ENCODE results near the gene SUN2.

- TF ChIP-seq CHD1 (IDR thresholded peaks at IDR 0.05; ENCODE audit: low read depth, low read length): no peak
- TF ChIP-seq POLR2A (IDR thresholded peaks at IDR 0.05; ENCODE audit: control extremely low read depth in 1 of 2, low read depth in 2 of 2, low read length in 2 of 2): no peak
- TF ChIP-seq CTCF (IDR thresholded peaks at IDR 0.05; ENCODE audit: control extremely low read depth in 1 of 3, insufficient read depth in 1 of 3, low read depth in 1 of 3, low read length in 3 of 3): no peak
- no peak for TF ChIP-seq MAFK (IDR thresholded peaks at IDR 0.05; ENCODE audit: low read depth, low read length)
- TF ChIP-seq CREB1 (IDR thresholded peaks at IDR 0.05): no peak
- TF ChIP-seq CHD2 (IDR thresholded peaks at IDR 0.05; ENCODE audit: low read length): no peak
Observed at GRCh38 chr22:38719196-38719595, 36.6 kb downstream of the SUN2 start.
